Kidney glomerular epithelial cell (primary cell): ENCODE data around the gene MACO1.
A peak's percentile ranks its signal among the peaks of the same experiment; 100 is the strongest.

Experiments
- DNase-seq: peaks from one replicate; lab custom pipeline; 2025; lab: John Stamatoyannopoulos, UW

The MACO1 gene

GRCh38 chr1:25543425-25544242 lies 112.9 kb downstream of the MACO1 start, which contains the start of gene LDLRAP1:
LDLRAP1 (plus strand) TSS chr1:25543606; CDS start chr1:25543699, 93 bp downstream.
- peak; percentile 44 for DNase-seq

GRCh38 chr1:25544243-25544764 lies 113.6 kb downstream of the MACO1 start:
- no peak for DNase-seq

GRCh38 chr1:25544819-25545218 lies 114.1 kb downstream of the MACO1 start:
- DNase-seq: no peak

GRCh38 chr1:25545767-25546166 lies 115.1 kb downstream of the MACO1 start:
- DNase-seq: no peak

GRCh38 chr1:25546193-25546592 lies 115.5 kb downstream of the MACO1 start:
- DNase-seq: no peak

GRCh38 chr1:25548601-25549000 lies 117.9 kb downstream of the MACO1 start:
- no peak for DNase-seq

GRCh38 chr1:25549273-25550154 lies 118.8 kb downstream of the MACO1 start:
- DNase-seq: peak; percentile 65
